Right renal cortex interstitium (tissue), 3 donors: ENCODE data around the gene ZP3. TPM values are rescaled to one million over a fixed set of nuclear protein-coding genes. Genes with fewer than 3 reads are reported as not detected.
"Not testable (repeated sequence)": the region's sequence is repeated elsewhere in the genome, so short reads cannot be mapped to it uniquely, and the experiment has no call there.

Source experiments
- DNase-seq, 3 donors: peaks; one replicate each; pipeline ENCODE4 v3.0.0-alpha.2; 2013; ENCODE audit warnings: low read depth in 3 of 3, low spot score in 2 of 3
- polyA plus RNA-seq, 3 donors: library from polyadenylated mRNA; unstranded; fragments of 120-200 nt; gene quantifications; one replicate each; pipeline ENCODE4 v1.2.1, GENCODE V29; 2013; ENCODE audit not compliant: insufficient read length in 3 of 3

ZP3 gene
- polyA plus RNA-seq, 3 donors, result 2.1 to 10.1 (median 2.5) TPM

DNA sequence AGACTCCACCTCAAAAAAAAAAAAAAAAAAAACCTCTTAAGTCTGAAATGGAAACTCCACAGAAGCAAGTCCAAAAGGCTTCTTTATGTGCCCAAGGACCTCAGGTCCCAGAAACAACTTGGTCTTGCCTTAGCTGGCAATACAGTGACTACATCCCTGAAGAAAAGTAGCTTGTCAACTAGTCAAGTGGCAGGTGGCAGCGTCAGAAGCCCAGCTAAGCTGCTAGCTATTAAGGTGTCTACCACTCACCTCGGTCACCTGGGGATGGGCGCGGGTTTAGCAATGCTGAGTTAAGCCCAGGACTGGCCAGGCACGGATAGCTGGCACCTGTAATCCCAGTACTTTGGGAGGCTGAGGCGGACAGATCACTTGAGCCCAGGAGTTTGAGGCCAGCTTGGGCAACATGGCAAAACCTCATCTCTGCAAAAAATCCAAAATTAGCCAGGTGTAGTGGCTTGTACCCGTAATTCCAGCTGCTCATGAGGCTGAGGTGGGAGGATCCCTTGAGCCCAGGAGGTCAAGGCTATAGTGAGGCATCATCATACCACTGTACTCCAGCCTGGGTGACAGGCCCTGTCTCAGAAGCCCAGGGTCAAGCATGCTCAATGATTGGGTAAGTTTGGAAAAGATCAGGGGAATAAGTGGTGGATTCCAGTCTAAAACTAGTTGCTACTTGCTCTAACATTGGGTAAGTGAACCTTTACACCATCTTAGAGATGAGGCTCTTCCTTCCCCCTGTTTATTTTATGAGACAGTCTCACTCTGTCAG, 14.6 kb downstream of the ZP3 start:
- not testable (repeated sequence) for DNase-seq

DNA sequence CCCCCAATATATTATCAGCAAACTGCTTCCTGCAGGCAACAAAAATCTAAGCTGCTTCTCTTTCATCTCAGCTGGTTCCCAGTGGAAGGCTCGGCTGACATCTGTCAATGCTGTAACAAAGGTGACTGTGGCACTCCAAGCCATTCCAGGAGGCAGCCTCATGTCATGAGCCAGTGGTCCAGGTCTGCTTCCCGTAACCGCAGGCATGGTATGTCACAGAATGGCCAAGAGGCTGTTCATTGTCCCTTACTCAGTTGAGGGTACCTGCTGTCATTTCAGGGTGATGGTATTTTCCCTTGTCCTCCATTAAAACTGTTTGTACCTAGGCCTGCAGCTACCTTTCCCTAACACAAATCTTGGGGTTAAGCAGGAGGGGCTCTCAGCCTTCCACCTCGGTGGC, 15.7 kb downstream of the ZP3 start:
- DNase-seq, result not testable (repeated sequence)

DNA sequence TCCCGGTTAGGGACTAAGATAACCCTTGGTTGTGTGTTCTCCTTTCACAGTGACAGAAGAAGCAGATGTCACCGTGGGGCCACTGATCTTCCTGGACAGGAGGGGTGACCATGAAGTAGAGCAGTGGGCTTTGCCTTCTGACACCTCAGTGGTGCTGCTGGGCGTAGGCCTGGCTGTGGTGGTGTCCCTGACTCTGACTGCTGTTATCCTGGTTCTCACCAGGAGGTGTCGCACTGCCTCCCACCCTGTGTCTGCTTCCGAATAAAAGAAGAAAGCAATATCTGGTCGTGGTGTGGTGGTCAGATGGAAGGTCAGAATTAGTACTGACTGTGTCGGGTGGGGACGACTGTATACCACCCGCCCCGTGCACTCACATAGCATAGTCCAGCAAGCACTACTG, 17.0 kb downstream of the ZP3 start:
- DNase-seq, result not testable (repeated sequence)

DNA sequence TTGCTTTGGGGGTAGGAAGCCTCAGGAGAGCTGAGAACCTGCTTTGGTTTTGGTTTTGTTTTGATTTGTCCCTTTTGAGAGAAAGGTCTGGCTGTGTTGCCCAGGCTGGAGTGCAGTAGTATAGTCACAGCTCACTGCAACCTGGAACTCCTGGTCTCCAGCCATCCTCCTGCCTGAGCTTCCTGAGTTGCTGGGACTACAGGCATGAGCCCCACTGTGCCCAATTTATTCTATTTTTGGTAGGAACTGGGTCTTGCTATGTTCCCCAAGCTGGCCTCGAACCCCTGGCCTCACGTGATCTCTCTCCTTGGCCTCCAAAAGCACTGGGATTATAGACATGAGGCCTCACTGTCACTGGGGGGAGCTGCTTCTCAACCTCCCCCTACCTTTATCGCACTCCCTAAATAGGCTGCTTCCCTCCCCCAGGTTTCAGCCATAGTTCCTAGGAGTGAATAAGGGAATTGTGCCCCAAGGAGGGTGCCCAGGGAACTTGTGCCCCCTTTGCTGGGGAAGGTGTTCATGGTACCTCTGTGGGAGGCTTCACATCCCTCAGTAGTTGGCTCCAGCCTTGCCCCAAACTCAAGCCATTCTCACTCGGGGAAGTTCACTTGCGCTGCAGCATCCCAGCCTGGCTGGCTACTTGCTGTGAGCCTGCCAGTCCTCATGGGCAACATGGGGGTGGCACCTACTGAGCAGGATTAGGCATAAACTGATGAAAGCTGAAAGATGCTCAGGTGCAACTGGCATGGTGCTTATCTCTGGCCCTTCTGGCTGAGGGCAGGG, 18.1 kb downstream of the ZP3 start:
- not testable (repeated sequence) for DNase-seq

DNA sequence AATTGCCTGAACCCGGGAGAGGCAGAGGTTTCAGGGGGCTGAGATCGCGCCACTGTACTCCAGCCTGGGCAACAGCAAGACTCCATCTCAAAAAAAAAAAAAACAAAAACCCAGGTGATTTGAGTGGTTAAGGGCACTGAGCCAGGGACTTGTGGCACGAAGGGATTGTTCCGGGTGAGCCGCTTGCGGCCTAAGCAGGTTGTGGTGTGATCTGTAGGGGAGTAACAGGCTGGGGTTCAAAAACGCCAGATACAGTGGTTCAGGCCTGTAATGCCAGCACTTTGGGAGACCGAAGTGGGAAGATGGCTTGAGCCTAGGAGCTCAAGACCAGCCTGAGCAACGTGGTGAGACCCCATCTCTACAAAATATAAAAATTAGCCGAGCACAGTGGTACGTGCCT, 19.1 kb downstream of the ZP3 start:
- DNase-seq, result not testable (repeated sequence)

GRCh38 chr7:76445577-76446008, 20.8 kb downstream of the ZP3 start:
- DNase-seq, result not testable (repeated sequence)

DNA sequence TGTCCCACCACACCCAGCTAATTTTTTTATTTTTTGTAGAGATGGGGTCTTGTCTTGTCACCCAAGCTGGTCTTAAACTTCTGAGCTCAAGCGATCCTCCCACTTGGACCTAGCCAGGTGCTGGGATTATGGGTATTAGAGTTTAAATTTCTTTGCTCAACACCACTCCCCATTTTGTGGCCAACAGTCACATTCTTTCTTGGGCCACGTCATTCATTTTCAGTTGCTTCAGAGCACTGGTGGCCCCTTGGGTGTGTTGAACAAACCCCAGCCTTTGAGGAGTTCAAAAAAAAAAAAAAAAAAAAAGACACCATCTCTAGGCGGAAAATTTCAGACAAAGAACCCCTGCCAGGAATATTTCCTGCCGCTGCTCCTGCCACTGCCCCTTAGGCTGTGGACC, 32.3 kb downstream of the ZP3 start:
- not testable (repeated sequence) for DNase-seq

DNA sequence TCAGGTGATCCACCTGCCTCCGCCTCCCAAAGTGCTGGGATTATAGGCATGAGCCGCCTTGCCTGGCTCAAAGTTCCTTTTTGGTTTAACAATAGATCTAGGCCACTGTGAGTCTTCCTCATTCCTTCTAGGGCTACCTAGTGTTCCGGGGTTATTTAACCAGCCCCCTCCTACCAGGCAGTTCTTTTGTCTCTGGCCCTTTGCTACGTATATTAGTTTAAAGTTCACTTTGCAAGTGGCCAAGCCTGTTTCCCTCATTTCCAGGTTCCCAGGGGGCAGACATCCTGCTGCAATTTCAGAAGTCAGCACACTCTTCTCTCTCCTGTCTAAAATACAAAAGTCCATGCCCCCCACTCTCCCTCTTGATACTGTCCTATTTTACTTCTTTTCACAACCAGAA, 33.8 kb downstream of the ZP3 start:
- DNase-seq, result not testable (repeated sequence)

DNA sequence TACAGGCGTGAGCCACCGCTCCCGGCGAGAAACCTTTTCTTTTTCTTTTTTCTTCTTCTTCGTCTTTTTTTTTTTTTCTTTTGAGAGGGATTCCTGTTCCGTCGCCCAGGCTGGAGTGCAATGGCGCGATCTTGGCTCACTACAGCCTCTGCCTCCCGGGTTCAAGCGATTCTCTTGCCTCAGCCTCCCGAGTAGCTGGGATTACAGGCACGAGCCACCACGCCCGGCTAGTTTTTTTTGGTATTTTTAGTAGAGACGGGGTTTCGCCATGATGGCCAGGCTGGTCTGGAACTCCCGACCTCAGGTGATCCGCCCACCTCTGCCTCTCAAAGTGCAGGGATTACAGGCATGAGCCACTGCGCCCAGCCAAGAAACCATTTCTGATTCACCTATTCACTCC, 36.0 kb downstream of the ZP3 start:
- not testable (repeated sequence) for DNase-seq

DNA sequence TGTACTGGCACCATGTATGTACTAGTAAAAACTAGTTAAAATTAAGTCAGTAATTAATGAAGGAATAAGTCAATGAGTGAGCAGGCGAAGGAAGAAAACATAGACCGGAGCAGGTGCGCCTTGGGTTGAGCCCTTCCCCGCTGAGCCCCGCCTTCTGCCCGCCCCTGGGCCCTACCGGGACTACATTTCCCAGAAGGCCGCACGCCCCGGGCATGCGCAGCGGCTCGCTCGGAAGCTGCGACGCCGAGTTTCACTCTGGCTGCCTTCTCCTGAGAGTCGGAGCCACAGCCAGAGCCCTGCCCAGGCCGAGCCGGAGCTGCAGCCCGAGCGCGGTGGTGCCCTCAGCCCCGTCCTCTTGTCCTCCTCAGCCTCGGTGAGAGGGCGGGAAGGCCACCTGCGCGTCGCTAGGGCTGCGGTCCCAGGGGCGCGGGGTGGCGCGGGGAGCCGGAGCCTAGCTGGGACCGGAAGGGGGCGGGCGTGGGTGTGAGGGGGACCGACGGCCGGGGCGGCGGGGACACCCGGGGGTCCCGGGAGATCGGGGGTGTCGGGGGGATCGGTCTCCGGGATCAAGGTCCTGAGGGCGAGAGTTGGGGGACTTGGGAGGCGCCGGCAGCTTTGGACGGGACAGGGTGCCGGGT, 36.8 kb downstream of the ZP3 start, which contains the start of gene DTX2:
Gene DTX2 (plus strand): TSS at position 246 of the 638 bp plus-strand sequence. CDS start 18,801 bp downstream, outside the sequence.
- DNase-seq, result not testable (repeated sequence)

DNA sequence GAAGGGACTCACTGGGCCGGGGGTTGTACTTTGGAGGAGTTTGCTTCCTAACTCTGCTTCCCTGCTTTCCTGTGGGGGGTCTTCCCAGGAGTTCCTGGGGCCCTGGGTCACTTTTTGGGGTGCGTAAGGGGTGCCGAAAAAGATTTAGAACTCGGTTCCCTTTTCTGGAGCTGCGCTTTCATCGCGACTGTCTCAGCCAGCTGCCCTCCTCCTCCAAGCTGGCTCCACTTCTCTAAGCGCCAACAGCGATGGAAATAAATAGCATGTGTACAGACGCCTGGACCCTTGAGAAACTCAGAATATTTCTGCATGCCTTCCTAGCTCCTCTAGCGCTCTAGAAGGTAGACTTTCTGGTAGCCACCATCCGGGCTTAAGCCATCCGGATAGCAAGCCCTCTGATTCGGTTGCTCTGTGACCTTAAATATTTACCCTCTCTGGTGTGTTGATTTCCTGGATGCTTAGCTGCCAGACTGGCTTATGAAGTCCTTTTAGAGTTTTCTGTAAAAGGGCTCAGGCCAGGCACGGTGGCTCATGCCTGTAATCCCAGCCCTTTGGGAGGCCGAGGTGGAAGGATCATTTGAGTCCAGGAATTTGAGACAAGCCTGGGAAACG, 37.6 kb downstream of the ZP3 start:
- not testable (repeated sequence) for DNase-seq

DNA sequence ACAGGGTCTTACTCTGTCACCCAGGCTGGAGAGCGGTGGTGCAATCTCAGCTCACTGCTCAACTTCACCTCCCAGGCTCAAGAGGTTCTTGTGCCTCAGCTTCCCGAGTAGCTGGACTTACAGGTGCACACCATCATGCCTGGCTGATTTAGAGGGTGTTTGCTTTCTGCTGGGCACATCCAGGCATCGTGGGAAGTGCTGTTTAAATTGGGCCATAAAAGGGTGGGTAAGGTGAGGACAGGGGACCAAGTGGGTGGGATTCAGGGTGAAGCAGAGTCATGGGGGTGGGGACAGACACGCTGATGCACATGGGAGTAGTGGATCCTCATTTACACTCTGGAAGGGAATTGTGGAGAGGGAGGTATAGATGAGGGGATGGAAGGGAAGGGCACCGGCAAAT, 40.2 kb downstream of the ZP3 start:
- DNase-seq, result not testable (repeated sequence)

DNA sequence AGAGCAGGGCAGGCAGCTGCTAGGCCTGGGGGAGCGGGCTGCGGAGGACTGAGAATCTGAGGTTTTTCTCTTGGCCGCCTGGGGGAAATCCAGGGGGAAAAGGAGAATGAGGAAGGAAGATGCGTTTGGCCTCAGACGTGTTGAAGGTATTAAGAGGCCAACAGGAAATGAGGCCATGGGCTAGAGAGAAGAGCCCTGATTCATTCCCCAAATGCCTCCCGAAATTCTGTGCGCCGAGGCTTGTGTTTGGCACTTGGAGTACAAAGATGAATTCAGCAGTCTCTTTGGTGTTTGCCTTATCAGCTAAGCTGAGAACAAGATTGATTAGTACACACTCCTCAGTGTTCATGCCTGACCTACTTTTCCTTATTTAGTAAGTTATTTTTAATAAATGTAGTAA, 41.2 kb downstream of the ZP3 start:
- not testable (repeated sequence) for DNase-seq

DNA sequence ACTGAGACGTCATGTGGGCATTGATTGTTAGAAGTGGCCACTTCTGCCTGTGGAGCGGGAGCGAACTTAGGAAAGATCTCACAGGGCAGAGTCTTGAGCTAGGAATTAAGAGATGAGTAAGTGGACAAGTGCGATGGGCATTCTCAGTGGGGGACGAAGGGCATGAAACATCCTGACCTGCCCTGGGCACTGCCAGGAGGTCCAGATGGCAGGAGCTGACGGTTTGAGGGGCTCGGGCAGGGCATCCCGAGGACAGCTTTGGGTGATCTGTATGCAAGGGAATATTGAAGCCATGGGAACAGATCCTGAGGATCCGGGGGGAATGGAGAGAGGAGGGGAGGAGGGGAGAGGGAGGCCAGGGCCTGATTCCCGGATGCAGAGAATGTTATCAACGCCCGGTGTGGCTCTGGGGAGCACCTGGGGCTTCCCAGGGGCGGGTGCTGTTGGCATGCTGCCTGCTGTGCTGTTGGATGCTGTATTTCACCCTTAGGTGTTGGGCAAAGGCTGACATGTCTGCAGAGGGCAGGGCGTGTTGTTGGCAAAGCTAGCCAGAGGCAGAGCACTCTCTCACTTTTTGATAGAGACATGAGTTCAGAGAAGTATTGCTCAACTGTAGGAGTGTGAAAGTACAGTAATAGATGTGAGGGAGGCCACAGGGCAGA, 43.1 kb downstream of the ZP3 start:
- not testable (repeated sequence) for DNase-seq

- DNase-seq, result not testable (repeated sequence)
These were observed 46.9 kb downstream of the ZP3 start for GRCh38 chr7:76471556-76472221.

DNA sequence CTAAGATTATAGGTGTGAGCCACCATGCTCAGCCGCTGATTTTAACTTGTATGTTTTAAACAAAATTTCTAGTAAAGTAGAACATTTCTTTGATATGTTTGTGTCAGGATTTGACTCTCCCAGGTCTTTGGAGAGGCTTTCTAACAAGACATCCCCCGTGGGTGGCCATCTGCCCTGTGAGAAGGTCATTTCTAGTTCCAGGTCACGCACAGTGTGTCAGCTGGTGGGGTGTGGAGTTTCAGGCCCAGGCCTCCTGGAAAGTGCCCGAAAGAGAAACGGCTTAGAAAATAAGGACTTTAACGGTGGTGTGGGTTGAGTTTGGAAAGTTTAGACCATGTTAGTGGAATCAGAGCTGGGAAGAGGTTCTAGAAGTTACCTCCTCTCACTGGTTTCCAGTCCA, 48.3 kb downstream of the ZP3 start:
- not testable (repeated sequence) for DNase-seq

- DNase-seq, result not testable (repeated sequence)
These were observed 51.5 kb downstream of the ZP3 start for GRCh38 chr7:76476280-76476679.

DNA sequence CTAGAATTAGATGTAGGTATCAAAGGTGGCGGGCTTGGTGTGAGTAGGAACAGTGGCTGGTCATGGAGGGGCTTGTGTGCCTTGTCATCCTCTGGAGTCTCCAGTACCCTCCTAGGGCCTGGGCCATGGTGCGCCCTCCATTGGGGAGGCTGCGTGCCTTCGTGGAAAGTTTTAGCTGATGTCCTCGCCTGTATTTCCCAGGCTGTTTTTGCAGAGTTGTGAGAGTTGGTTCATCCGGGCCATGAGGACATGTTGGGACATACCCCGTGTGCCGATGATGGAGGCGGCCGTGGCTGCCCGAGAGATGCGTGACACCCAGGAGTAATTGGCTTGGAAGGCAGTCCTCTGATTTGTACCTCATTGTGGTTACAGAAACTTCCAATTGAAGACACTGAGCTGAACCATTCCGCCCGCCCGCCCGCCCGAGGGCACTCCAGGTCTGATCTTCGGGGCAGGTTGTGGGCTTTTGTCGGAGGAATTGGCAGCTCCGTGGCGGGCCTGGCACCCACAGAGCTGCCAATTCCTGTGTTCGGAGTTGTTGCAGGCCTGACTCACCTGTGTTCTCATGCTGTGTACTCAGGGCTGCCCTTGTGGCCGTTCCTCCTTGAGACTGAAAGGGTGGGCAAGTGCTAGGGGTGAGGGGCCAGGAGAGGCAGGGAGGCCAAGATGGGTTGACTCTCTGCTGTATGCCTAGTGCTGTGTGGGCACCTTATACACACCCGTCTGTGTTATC, 52.2 kb downstream of the ZP3 start:
- not testable (repeated sequence) for DNase-seq

DNA sequence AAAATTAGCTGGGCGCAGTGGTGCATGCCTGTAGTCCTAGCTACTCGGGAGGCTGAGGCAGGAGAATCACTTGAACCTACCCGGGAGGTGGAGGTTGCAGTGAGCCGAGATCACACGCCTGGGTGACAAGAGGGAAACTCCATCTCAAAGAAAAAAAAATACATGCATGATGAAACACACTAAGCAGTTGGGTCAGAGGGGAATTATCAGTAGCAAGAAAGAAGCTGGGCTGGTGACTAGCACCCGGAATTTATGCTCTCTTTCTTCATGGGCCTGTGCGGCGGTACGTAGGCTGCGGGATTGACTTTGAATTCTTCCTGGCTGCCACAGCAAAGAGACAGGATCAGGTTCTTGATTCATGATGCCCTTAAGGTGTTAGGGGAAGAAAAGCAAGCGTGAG, 54.9 kb downstream of the ZP3 start:
- not testable (repeated sequence) for DNase-seq
